Esophagus (tissue), 2 donors: ENCODE measurements around the gene TOMM5. TPM values are rescaled to one million over a fixed set of nuclear protein-coding genes. Genes with fewer than 3 reads are reported as not detected.

Experiments
- H3K27ac ChIP-seq, 2 donors: one replicate each; pipeline ENCODE4 v1.5.1; 2013; ENCODE audit warnings: low read depth in 2 of 2, mild to moderate bottlenecking in 2 of 2, inconsistent platforms in 1 of 2, low read length in 1 of 2, moderate library complexity in 1 of 2
- H3K27me3 ChIP-seq, 2 donors: one replicate each; pipeline ENCODE4 v1.6.1; 2013; ENCODE audit warnings: low read length in 2 of 2, control low read depth in 1 of 2, mild to moderate bottlenecking in 1 of 2; ENCODE audit not compliant: insufficient read depth in 2 of 2, control insufficient read depth in 1 of 2
- H3K36me3 ChIP-seq, 2 donors: one replicate each; pipeline ENCODE4 v1.6.1; 2013; ENCODE audit warnings: low read length in 1 of 2; ENCODE audit not compliant: control insufficient read depth in 2 of 2, insufficient read depth in 2 of 2
- H3K4me1 ChIP-seq, 2 donors: one replicate each; pipeline ENCODE4 v1.6.1; 2013; ENCODE audit warnings: low read length in 1 of 2; ENCODE audit not compliant: control insufficient read depth in 2 of 2, insufficient read depth in 2 of 2
- H3K4me3 ChIP-seq, 2 donors: one replicate each; pipeline ENCODE4 v1.5.1; 2013; ENCODE audit warnings: low read length in 2 of 2, mild to moderate bottlenecking in 2 of 2, low read depth in 1 of 2, moderate library complexity in 1 of 2
- H3K9me3 ChIP-seq, 2 donors: one replicate each; pipeline ENCODE4 v1.6.1; 2013; ENCODE audit warnings: mild to moderate bottlenecking in 2 of 2, low read depth in 1 of 2, low read length in 1 of 2, moderate library complexity in 1 of 2; ENCODE audit not compliant: control insufficient read depth in 2 of 2, insufficient read depth in 1 of 2
- WGBS, 2 donors: extraction: QIAGEN DNeasy Blood & Tissue Kit; methylation state at CpG; one replicate each; pipeline ENCODE4 v1.1.7; 2013; 5-methylcytosine and 5-hydroxymethylcytosine counted together
- polyA plus RNA-seq, 2 donors: library from polyadenylated mRNA; stranded (reverse); fragments of 200-250 nt; gene quantifications; one replicate each; pipeline ENCODE4 v1.2.3, GENCODE V29; 2013
- donor health status: healthy with polysubstance abuse.
- donor health status: Bipolar disorder and iron deficiency.

Gene TOMM5
- polyA plus RNA-seq, 2 donors, result 93.3 to 113 TPM

DNA sequence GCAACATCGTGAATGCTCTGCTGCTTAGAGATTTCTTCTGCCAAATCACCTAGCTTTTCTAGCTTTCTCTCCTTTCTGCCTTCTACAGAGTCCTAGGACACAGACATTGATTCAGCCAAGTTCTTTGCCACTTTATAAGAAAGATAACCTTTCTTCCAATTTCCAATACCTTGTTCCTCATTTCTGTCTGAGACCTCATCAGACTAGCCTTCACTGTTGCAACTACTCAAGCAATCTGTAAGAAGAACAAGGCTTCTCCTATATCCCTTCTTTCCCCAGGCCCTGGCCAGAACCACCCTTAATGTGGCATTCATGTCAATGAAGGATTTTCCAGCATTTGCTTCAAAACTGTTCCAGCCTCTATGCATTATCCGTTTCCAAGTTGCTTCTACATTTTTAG lies 40.5 kb downstream of the TOMM5 start:
- no peak overlapping the region for H3K27ac ChIP-seq

GRCh38 chr9:37551468-37551867 lies 40.9 kb downstream of the TOMM5 start:
- H3K4me3 ChIP-seq, result no peak overlapping the region
- 81 to 90% methylated on average over 3 of the region's 3 CpGs for WGBS, 2 donors
- H3K4me1 ChIP-seq, result no peaks in the 10 kb centered on the region
- no peaks in the 10 kb centered on the region for H3K9me3 ChIP-seq
- H3K27me3 ChIP-seq, result no peaks in the 10 kb centered on the region
- H3K36me3 ChIP-seq, result no peaks in the 10 kb centered on the region
- H3K27ac ChIP-seq, result no peak overlapping the region

More for the DNA sequence above, 40.5 kb downstream of the TOMM5 start:
- no peaks in the 10 kb centered on the region for H3K36me3 ChIP-seq
- 93 to 94% methylated on average over 2 of the region's 2 CpGs for WGBS, 2 donors
- no peaks in the 10 kb centered on the region for H3K4me1 ChIP-seq
- H3K27me3 ChIP-seq, result no peaks in the 10 kb centered on the region
- H3K9me3 ChIP-seq, result no peaks in the 10 kb centered on the region
- H3K4me3 ChIP-seq, result no peak overlapping the region

DNA sequence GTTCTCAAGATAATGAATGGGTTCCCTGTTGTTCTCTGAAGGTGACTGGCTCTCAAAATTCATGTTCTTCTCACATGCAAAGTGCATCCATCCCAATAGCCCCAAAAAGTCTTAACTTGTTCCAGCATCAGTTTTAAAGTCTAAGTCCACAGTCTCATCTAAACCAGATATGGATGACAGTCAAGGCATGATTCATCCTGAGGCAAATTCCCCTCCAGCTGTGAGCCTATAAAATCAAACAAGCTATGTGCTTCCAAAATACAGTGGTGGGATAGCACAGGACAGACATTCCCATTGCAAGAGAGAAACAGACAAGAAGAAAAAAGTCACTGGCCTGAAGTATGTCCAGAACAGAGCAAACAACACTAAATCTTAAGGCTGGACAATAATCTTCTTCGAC lies 41.6 kb downstream of the TOMM5 start:
- Histone ChIP-seq H3K9me3 (no peaks in the 10 kb centered on the region), H3K4me1 (no peaks in the 10 kb centered on the region), H3K27me3 (no peaks in the 10 kb centered on the region), H3K4me3 (no peak overlapping the region), H3K36me3 (no peaks in the 10 kb centered on the region), H3K27ac (no peak overlapping the region)
- 87 to 90% methylated on average over 1 of the region's 1 CpG for whole genome bisulfite sequencing, 2 donors

GRCh38 chr9:37549527-37549926 lies 42.9 kb downstream of the TOMM5 start:
- H3K36me3 ChIP-seq, result no peaks in the 10 kb centered on the region
- no peaks in the 10 kb centered on the region for H3K27me3 ChIP-seq
- H3K4me1 ChIP-seq, result no peaks in the 10 kb centered on the region
- no peak overlapping the region for H3K27ac ChIP-seq
- H3K9me3 ChIP-seq, result no peaks in the 10 kb centered on the region
- no peak overlapping the region for H3K4me3 ChIP-seq

DNA sequence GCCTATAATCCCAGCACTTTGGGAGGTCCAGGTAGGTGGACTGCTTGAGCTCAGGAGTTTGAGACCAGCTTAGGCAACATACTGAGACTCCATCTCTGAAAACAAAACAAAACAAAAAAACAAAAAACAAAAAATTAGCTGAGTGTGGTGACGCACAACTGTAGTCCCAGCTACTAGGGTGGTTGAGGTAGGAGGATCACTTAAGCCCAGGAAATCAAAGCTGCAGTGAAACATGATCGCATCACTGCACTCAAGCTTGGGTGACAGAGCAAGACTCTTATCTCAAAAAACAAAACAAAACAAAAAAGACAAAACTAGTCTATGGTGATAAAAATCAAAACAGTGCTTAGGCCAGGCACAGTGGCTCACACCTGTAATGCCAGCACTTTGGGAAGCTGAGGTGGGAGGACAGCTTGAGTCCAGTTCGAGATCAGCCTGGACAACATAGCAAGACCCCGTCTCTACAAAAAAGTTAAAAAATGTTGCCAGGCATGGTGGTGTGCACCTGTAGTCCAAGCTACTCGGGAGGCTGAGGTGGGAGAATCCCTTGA lies 45.0 kb downstream of the TOMM5 start:
- H3K4me1 ChIP-seq, result no peaks in the 10 kb centered on the region
- H3K4me3 ChIP-seq, result no peak overlapping the region
- no peaks in the 10 kb centered on the region for H3K9me3 ChIP-seq
- H3K36me3 ChIP-seq, result no peaks in the 10 kb centered on the region
- no peaks in the 10 kb centered on the region for H3K27me3 ChIP-seq
- 96 to 97% methylated on average over 5 of the region's 5 CpGs for WGBS, 2 donors
- H3K27ac ChIP-seq, result no peak overlapping the region

DNA sequence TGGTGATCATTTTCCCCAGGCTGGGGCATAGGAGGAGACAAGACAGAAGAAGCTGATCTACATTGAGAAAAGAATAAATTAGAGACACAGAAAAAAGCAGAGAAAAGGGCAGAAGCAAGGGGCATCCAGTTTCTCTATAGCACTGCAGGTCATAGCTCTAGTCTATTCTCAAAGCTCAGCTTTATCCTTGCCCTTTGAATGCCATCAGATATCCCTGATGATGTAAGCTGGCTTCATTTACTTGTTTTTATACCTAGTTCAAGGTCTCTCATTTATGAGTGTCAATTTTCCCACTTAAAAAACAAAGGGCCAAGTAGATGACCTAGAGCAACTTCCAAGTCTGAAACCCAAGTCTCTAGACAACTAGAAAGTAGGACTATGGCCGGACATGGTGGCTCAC lies 48.9 kb downstream of the TOMM5 start:
- Histone ChIP-seq H3K4me3 (no peak overlapping the region), H3K27ac (no peak overlapping the region), H3K4me1 (peaks cover 0 to 7% of the 10 kb centered on the region in 2 donors), H3K9me3 (no peaks in the 10 kb centered on the region), H3K36me3 (no peaks in the 10 kb centered on the region), H3K27me3 (no peaks in the 10 kb centered on the region)
- 95 to 100% methylated on average over 1 of the region's 1 CpG for WGBS, 2 donors

- no peaks in the 10 kb centered on the region for H3K36me3 ChIP-seq
- WGBS, 2 donors, result 28 to 40% methylated on average over 1 of the region's 1 CpG
- no peaks in the 10 kb centered on the region for H3K9me3 ChIP-seq
- peaks cover 0 to 7% of the 10 kb centered on the region in 2 donors for H3K4me1 ChIP-seq
- H3K27ac ChIP-seq, result no peak overlapping the region
- no peak overlapping the region for H3K4me3 ChIP-seq
- no peaks in the 10 kb centered on the region for H3K27me3 ChIP-seq
Measured at GRCh38 chr9:37542895-37543294, 49.5 kb downstream of the TOMM5 start.

DNA sequence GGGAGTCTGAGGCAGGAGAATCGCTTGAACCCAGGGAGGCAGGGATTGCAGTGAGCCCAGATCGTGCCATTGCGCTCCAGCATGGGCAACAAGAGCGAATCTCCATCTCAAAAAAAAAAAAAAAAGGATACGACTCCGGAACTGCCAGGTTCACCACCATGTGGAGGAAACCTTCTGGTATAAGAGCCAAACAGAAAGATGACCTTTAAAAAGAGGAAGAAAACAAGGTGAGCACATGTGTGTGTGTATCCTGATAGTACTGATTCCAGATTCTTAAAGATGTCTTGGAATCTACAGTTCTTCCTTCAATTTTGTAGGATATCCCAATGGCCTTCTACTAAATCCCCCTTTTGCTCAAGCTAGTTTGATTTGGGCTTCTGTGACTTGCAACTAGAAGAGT lies 49.9 kb downstream of the TOMM5 start:
- Histone ChIP-seq H3K27ac (no peak overlapping the region), H3K4me3 (no peak overlapping the region), H3K4me1 (peaks cover 0 to 7% of the 10 kb centered on the region in 2 donors), H3K9me3 (no peaks in the 10 kb centered on the region), H3K27me3 (no peaks in the 10 kb centered on the region), H3K36me3 (peaks cover 0 to under 1% of the 10 kb centered on the region in 2 donors)
- 97 to 100% methylated on average over 6 of the region's 6 CpGs for WGBS, 2 donors

- peaks cover 0 to 7% of the 10 kb centered on the region in 2 donors for H3K36me3 ChIP-seq
- no peaks in the 10 kb centered on the region for H3K9me3 ChIP-seq
- peaks cover 0 to 7% of the 10 kb centered on the region in 2 donors for H3K4me1 ChIP-seq
- H3K27ac ChIP-seq, result peak overlapping the region; percentile 36 to 87
- H3K27me3 ChIP-seq, result no peaks in the 10 kb centered on the region
- 97 to 99% methylated on average over 8 of the region's 8 CpGs for WGBS, 2 donors
- no peak overlapping the region for H3K4me3 ChIP-seq
Measured at GRCh38 chr9:37541465-37541864, 50.9 kb downstream of the TOMM5 start.

DNA sequence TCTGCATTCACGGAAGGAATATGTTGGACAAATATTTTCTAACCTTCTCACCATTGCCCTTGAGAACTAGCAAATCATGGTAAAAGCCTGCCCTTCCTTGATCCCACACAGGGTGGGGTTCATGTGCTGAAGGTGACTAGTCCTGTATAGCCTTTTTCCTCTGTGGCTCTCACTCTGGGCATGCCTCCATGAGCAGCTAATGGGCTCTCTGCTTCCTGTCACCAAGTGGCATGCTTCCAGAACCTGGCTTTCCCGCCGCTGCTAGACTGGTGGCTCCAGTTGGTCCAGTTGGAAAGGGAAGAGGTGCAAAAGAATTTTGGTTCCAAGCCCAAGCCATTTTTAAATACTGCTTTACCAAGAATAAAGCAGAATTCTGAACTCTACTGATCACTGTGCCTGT lies 51.8 kb downstream of the TOMM5 start:
- H3K4me3 ChIP-seq, result no peak overlapping the region
- peak overlapping the region; percentile 44 to 62 for H3K27ac ChIP-seq
- no peaks in the 10 kb centered on the region for H3K9me3 ChIP-seq
- H3K4me1 ChIP-seq, result peaks cover 0 to 7% of the 10 kb centered on the region in 2 donors
- WGBS, 2 donors, result 41 to 48% methylated on average over 3 of the region's 3 CpGs
- H3K36me3 ChIP-seq, result peaks cover 0 to 10% of the 10 kb centered on the region in 2 donors
- no peaks in the 10 kb centered on the region for H3K27me3 ChIP-seq
